CD4-positive, CD25-positive, alpha-beta regulatory T cell (primary cell): Measurements from ENCODE around the gene HSFX1. TPM values are rescaled to one million over a fixed set of nuclear protein-coding genes. Genes with fewer than 3 reads are reported as not detected.
"Not testable (repeated sequence)": the region's sequence is repeated elsewhere in the genome, so short reads cannot be mapped to it uniquely, and the experiment has no call there.

Experiments used
- ATAC-seq, 2 donors: fragments of 150-1000 bp; cut with Tn5 transposase; one replicate each; pipeline ENCODE4 v1.10.0; 2021; ENCODE audit warnings: low read depth in 2 of 2, moderate number of reproducible peaks in 2 of 2, moderate library complexity in 1 of 2
- DNase-seq, 3 donors: peaks; one replicate each; pipeline versions ENCODE4 v3.0.0 to v3.0.0-alpha.2; 2012 to 2022; ENCODE audit warnings: mixed read lengths in 1 of 3
- H3K27ac ChIP-seq: one replicate; pipeline ENCODE4 v1.7.0; 2013; ENCODE audit warnings: mild to moderate bottlenecking, low read length; ENCODE audit not compliant: insufficient read depth, poor library complexity, severe bottlenecking
- H3K27me3 ChIP-seq: one replicate; pipeline ENCODE4 v1.7.0; 2013; ENCODE audit warnings: low read length; ENCODE audit not compliant: control insufficient read depth, insufficient read depth
- H3K36me3 ChIP-seq: one replicate; pipeline ENCODE4 v1.7.0; 2013; ENCODE audit warnings: mild to moderate bottlenecking, low read length, moderate library complexity; ENCODE audit not compliant: control insufficient read depth, insufficient read depth
- H3K4me1 ChIP-seq: 2 replicates; pipeline ENCODE4 v1.7.0; 2013; ENCODE audit warnings: mild to moderate bottlenecking, low read length; ENCODE audit not compliant: insufficient read depth, control insufficient read depth, poor library complexity, severe bottlenecking
- H3K4me3 ChIP-seq: one replicate; pipeline ENCODE4 v1.7.0; 2013; ENCODE audit warnings: low read depth, mild to moderate bottlenecking, low read length, moderate library complexity
- H3K9me3 ChIP-seq, 2 experiments: 1 replicate in 1 of 2; 2 replicates in 1 of 2; pipeline ENCODE4 v1.7.0; 2013; ENCODE audit warnings: low read length in 2 of 2, mild to moderate bottlenecking in 1 of 2, moderate library complexity in 1 of 2; ENCODE audit not compliant: control insufficient read depth in 2 of 2
- H3K27ac Mint-ChIP-seq, 3 donors: one replicate each; pipeline ENCODE4 v1.8.0; 2020 to 2022; ENCODE audit warnings: mild to moderate bottlenecking in 3 of 3, mixed read lengths in 3 of 3, moderate library complexity in 2 of 3
- H3K27me3 Mint-ChIP-seq: one replicate; pipeline ENCODE4 v1.8.0; 2022; ENCODE audit warnings: mild to moderate bottlenecking, mixed read lengths
- H3K36me3 Mint-ChIP-seq: one replicate; pipeline ENCODE4 v1.8.0; 2020; ENCODE audit warnings: mixed read lengths
- H3K4me1 Mint-ChIP-seq, 4 donors: one replicate each; pipeline ENCODE4 v1.8.0; 2020 to 2022; ENCODE audit warnings: mixed read lengths in 4 of 4, mild to moderate bottlenecking in 1 of 4
- H3K4me3 Mint-ChIP-seq, 4 donors: one replicate each; pipeline ENCODE4 v1.8.0; 2020 to 2022; ENCODE audit warnings: mild to moderate bottlenecking in 4 of 4, mixed read lengths in 4 of 4, moderate library complexity in 3 of 4
- H3K9me3 Mint-ChIP-seq, 7 donors: one replicate each; pipeline ENCODE4 v1.8.0; 2020 to 2022; ENCODE audit warnings: mixed read lengths in 7 of 7, mild to moderate bottlenecking in 3 of 7, moderate library complexity in 2 of 7
- polyA plus RNA-seq, 4 donors: library from polyadenylated mRNA; unstranded; fragments of 300-500 nt; fragmentation: Illumina TruSeq; gene quantifications; one replicate each; pipeline ENCODE4 v1.2.3, GENCODE V29; 2021
- total RNA-seq: library from RNA; stranded (reverse); gene quantifications from one replicate; pipeline ENCODE4 v1.2.3, GENCODE V29; 2022

HSFX1 gene, protein sequence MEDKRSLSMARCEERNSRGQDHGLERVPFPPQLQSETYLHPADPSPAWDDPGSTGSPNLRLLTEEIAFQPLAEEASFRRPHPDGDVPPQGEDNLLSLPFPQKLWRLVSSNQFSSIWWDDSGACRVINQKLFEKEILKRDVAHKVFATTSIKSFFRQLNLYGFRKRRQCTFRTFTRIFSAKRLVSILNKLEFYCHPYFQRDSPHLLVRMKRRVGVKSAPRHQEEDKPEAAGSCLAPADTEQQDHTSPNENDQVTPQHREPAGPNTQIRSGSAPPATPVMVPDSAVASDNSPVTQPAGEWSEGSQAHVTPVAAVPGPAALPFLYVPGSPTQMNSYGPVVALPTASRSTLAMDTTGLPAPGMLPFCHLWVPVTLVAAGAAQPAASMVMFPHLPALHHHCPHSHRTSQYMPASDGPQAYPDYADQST
- total RNA-seq (0.32 TPM), polyA plus RNA-seq (under 1 TPM in 2 of 4 donors, not detected in 2; 0.08 TPM)

DNA sequence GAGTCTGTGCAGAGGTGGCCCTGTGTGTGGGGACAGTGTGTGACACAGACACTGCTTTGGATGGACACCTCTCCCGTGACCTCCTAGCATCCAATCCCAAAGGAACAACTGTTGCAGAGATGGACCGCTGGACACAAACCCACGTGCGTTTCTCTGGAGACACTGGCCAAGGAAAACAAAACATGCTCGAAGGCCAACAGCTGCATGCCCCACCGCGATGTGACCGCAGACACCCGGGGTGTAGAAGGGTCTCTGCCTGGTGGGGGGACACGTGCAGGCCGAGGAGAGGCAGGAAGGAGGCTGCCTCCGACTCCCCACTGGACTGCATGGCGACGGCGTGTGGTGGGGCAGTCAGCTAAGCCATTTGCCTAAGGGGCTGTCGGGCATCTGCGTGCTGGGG lies at the start of gene HSFX1:
Gene HSFX1, plus strand, starts transcription at position 301 of the 400 bp plus-strand sequence. CDS start 614 bp downstream, outside the sequence.
- H3K36me3 Mint-ChIP-seq, H3K4me1 ChIP-seq, H3K36me3 ChIP-seq, H3K27me3 Mint-ChIP-seq, H3K4me3 Mint-ChIP-seq, H3K4me1 Mint-ChIP-seq, H3K27me3 ChIP-seq, H3K4me3 ChIP-seq, H3K27ac Mint-ChIP-seq, H3K27ac ChIP-seq, H3K9me3 Mint-ChIP-seq, ATAC-seq, H3K9me3 ChIP-seq, DNase-seq: not testable (repeated sequence)

DNA sequence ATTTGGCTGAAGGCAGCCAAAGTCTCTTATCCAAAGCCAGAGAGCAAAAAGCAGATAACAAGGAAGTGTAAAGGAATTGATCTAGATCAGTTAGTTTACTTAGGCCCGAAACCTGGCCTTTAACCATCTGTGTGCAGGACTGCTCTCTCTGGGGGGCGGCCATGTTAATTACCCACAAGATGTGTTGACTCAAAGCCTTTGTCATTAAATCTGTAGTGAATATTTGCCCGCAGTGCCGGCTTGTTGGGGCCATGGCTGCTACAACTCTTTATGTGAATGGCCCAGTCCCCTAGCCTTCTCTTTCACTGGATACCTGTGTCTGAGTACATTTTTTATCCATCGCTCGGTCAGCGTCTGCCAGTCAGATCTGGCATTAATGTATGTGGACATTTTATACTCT lies 46.6 kb upstream of the HSFX1 start:
- not testable (repeated sequence) for H3K27me3 Mint-ChIP-seq, H3K4me1 Mint-ChIP-seq

DNA sequence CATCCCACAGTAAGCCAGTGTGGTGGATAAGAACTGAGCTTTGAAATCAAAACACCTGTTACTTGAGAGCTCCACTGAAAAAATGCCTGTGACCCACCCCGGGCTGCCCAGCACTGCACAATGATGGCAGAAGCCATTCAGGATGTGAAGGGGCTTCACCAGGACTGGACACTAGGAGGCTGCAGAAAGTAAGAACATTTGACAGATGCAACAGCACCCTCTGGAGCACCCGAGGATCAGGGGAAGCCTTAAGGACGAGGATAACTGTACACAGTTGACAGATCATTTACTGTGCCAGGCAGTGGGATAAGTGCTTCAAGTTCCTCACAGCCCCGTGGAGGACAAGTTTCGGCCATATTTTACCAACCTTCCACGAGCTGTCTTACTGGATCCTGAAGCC lies 31.6 kb upstream of the HSFX1 start:
- not testable (repeated sequence) for H3K27me3 ChIP-seq, H3K36me3 ChIP-seq, H3K4me3 ChIP-seq, H3K27ac Mint-ChIP-seq, H3K9me3 ChIP-seq, H3K36me3 Mint-ChIP-seq, H3K4me3 Mint-ChIP-seq, H3K27ac ChIP-seq, H3K9me3 Mint-ChIP-seq, H3K27me3 Mint-ChIP-seq, DNase-seq, ATAC-seq, H3K4me1 ChIP-seq, H3K4me1 Mint-ChIP-seq

More for the DNA sequence above, 46.6 kb upstream of the HSFX1 start:
- H3K4me3 Mint-ChIP-seq, H3K9me3 Mint-ChIP-seq, H3K27me3 ChIP-seq, H3K36me3 Mint-ChIP-seq, H3K27ac ChIP-seq, H3K4me3 ChIP-seq, H3K36me3 ChIP-seq, H3K4me1 ChIP-seq, H3K27ac Mint-ChIP-seq, H3K9me3 ChIP-seq, ATAC-seq, DNase-seq: not testable (repeated sequence)

- DNase-seq, H3K9me3 Mint-ChIP-seq: not testable (repeated sequence)
Measured at GRCh38 chrX:149746390-149747007, 27.4 kb upstream of the HSFX1 start.

DNA sequence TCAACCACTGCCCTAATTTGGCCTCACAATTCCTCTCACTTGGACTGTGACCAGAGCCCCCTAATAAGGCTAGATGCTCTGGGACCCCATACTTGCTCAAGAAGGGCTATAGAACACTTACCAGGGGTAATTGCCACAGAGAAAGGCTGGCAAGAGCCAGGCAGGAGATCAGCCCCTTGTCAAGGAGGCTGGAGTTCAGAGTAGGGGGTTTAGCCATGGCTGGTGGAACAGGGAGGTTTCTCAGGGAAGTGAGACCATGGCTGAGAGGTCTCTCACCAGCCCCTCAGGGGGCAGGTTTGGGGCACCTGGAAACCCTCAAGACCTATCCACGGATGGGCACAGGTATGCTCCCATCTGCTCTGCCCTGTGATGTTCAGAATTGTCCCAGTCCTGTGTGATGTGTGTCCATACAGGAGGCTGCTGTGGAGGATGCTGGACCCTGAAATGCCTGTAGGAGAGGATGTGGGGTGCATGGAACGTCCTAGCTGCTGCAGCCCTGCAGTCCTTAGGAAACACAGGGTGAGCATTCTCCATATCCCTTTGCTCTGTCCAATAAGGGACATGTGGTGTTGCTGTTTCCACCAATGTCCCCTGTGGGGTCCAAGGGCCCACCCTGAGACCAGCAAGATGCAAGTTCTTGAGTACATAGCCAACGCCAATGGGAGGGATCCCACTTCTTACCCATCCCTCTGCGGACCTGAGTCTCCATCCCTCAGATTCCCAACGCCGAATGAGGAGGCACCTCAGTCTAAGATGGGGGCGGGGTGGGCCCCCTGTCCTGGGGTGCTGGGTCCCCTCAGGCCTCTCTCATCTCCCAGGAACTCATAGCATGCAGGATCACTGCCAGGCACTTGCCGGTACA lies 16.4 kb upstream of the HSFX1 start:
- no peak overlapping the region for H3K27ac ChIP-seq
- Mint-ChIP-seq H3K9me3 (peaks cover 0 to 3% (median 0%) of the 10 kb centered on the region in 7 donors), H3K27me3 (peaks cover 5% of the 10 kb centered on the region), H3K27ac (no peak overlapping the region), H3K36me3 (no peaks in the 10 kb centered on the region), H3K4me3 (no peak overlapping the region), H3K4me1 (no peaks in the 10 kb centered on the region)
- H3K4me1 ChIP-seq, result no peaks in the 10 kb centered on the region
- no peaks in the 10 kb centered on the region for H3K36me3 ChIP-seq
- no peak for DNase-seq
- H3K9me3 ChIP-seq, result no peaks in the 10 kb centered on the region
- no peak overlapping the region for H3K4me3 ChIP-seq
- no peaks in the 10 kb centered on the region for H3K27me3 ChIP-seq
- no peak for ATAC-seq

More at GRCh38 chrX:149746390-149747007, 27.4 kb upstream of the HSFX1 start:
- H3K4me3 ChIP-seq, H3K27ac ChIP-seq, H3K4me1 Mint-ChIP-seq, H3K4me1 ChIP-seq, H3K36me3 Mint-ChIP-seq, H3K9me3 ChIP-seq, H3K27me3 ChIP-seq, H3K4me3 Mint-ChIP-seq, H3K27me3 Mint-ChIP-seq, ATAC-seq, H3K27ac Mint-ChIP-seq, H3K36me3 ChIP-seq: not testable (repeated sequence)

GRCh38 chrX:149758068-149758714 lies 15.7 kb upstream of the HSFX1 start:
- Mint-ChIP-seq H3K36me3 (no peaks in the 10 kb centered on the region), H3K27ac (no peak overlapping the region), H3K27me3 (peaks cover 5% of the 10 kb centered on the region), H3K9me3 (peaks cover 0 to 3% (median 0%) of the 10 kb centered on the region in 7 donors), H3K4me1 (no peaks in the 10 kb centered on the region), H3K4me3 (no peak overlapping the region)
- Histone ChIP-seq H3K4me3 (no peak overlapping the region), H3K4me1 (no peaks in the 10 kb centered on the region), H3K9me3 (no peaks in the 10 kb centered on the region), H3K36me3 (no peaks in the 10 kb centered on the region), H3K27ac (no peak overlapping the region), H3K27me3 (no peaks in the 10 kb centered on the region)
- DNase-seq (no peak), ATAC-seq (no peak)

- H3K27ac Mint-ChIP-seq, H3K4me1 Mint-ChIP-seq, H3K4me1 ChIP-seq, H3K9me3 Mint-ChIP-seq, H3K36me3 Mint-ChIP-seq, H3K4me3 Mint-ChIP-seq, H3K9me3 ChIP-seq, H3K4me3 ChIP-seq, ATAC-seq, H3K27me3 ChIP-seq, DNase-seq, H3K27me3 Mint-ChIP-seq, H3K27ac ChIP-seq, H3K36me3 ChIP-seq: not testable (repeated sequence)
Measured at GRCh38 chrX:149758715-149759078, 15.2 kb upstream of the HSFX1 start.
